K562 (cell line): ENCODE measurements around the gene CFAP221. TPM values are rescaled to one million over a fixed set of nuclear protein-coding genes. Genes with fewer than 3 reads are reported as not detected.

Experiments used
- BRCA1 ChIP-seq, 2 experiments: fragments of 450-650 bp in 1 of 2; sonication (generic) in 1 of 2; formaldehyde crosslinking in 1 of 2; IDR thresholded peaks; 2 replicates each; pipeline versions ENCODE4 v1.5.0 to v1.6.1; 2017 to 2020; ENCODE audit warnings: mild to moderate bottlenecking in 1 of 2, missing genetic modification reagents in 1 of 2
- CBFB ChIP-seq: sonication (generic); formaldehyde crosslinking; IDR thresholded peaks from 2 replicates; pipeline ENCODE4 v1.4.0; 2020; ENCODE audit warnings: mild to moderate bottlenecking, missing genetic modification reagents
- CBX8 ChIP-seq: fragments of 200-600 bp; sonication (generic); IDR thresholded peaks from 2 replicates; pipeline ENCODE4 v1.6.1; 2012; ENCODE audit warnings: borderline replicate concordance, mixed run types, low read depth, mild to moderate bottlenecking, moderate library complexity, mixed read lengths, low read length, control low read depth, inconsistent platforms; ENCODE audit not compliant: poor library complexity, severe bottlenecking; ENCODE audit errors: extremely low read depth
- CEBPB ChIP-seq: fragments of 450-650 bp; IDR thresholded peaks from 2 replicates; pipeline ENCODE4 v1.6.1; 2016; ENCODE audit warnings: missing genetic modification characterization, missing compliant biosample characterization
- GABPB1 ChIP-seq: sonication (generic); formaldehyde crosslinking; IDR thresholded peaks from 2 replicates; pipeline ENCODE4 v1.8.0; 2022; ENCODE audit warnings: mild to moderate bottlenecking, missing genetic modification reagents
- MTF1 ChIP-seq: fragments of 250-450 bp; sonication (Bioruptor Pico); IDR thresholded peaks from 2 replicates; pipeline ENCODE4 v1.9.0; 2021; ENCODE audit warnings: moderate library complexity, mild to moderate bottlenecking, inconsistent platforms, borderline replicate concordance
- NBN ChIP-seq: fragments of 450-650 bp; IDR thresholded peaks from 2 replicates; pipeline ENCODE4 v1.6.1; 2016; ENCODE audit warnings: low read depth, mild to moderate bottlenecking
- SREBF2 ChIP-seq: sonication (generic); formaldehyde crosslinking; IDR thresholded peaks from 2 replicates; pipeline ENCODE4 v1.4.0; 2020; ENCODE audit warnings: mild to moderate bottlenecking, missing genetic modification reagents
- STAT5A ChIP-seq: IDR thresholded peaks from 2 replicates; pipeline ENCODE4 v1.6.1; 2012; ENCODE audit warnings: low read length, inconsistent platforms, borderline replicate concordance
- YY1 ChIP-seq, 3 experiments: IDR thresholded peaks; 2 replicates each; pipeline ENCODE4 v1.6.1; 2011; ENCODE audit warnings: low read length in 2 of 3, mild to moderate bottlenecking in 2 of 3, moderate library complexity in 2 of 3, borderline replicate concordance in 1 of 3, control low read depth in 1 of 3, low read depth in 1 of 3; ENCODE audit not compliant: insufficient read depth in 3 of 3, insufficient replicate concordance in 2 of 3, control insufficient read depth in 1 of 3, insufficient read length in 1 of 3; ENCODE audit errors: extremely low read depth in 1 of 3
- ZKSCAN1 ChIP-seq: fragments of 150-350 bp; IDR thresholded peaks from 2 replicates; pipeline ENCODE4 v1.6.1; 2016; ENCODE audit warnings: low read depth, low read length
- ZNF174 ChIP-seq: fragments of 250-450 bp; sonication (Bioruptor Pico); IDR thresholded peaks from 2 replicates; pipeline ENCODE4 v1.4.0; 2020; ENCODE audit warnings: mild to moderate bottlenecking
- ZNF224 ChIP-seq: sonication (generic); formaldehyde crosslinking; IDR thresholded peaks from 2 replicates; pipeline ENCODE4 v1.8.0; 2022; ENCODE audit warnings: mild to moderate bottlenecking, missing genetic modification reagents
- ZNF431 ChIP-seq: sonication (generic); formaldehyde crosslinking; IDR thresholded peaks from 2 replicates; pipeline ENCODE4 v1.8.0; 2022; ENCODE audit warnings: mild to moderate bottlenecking, missing genetic modification reagents
- ZNF445 ChIP-seq: fragments of 250-450 bp; sonication (Bioruptor Pico); IDR thresholded peaks from 2 replicates; pipeline ENCODE4 v1.4.0; 2020; ENCODE audit warnings: low read depth, mild to moderate bottlenecking, moderate library complexity
- ZNF584 ChIP-seq: fragments of 200-800 bp; sonication (Bioruptor generic); IDR thresholded peaks from 2 replicates; pipeline ENCODE4 v1.6.1; 2016; ENCODE audit warnings: low read depth, mild to moderate bottlenecking, missing genetic modification characterization, missing compliant biosample characterization
- ZNF75A ChIP-seq: fragments of 450-650 bp; formaldehyde crosslinking; IDR thresholded peaks from 2 replicates; pipeline ENCODE4 v1.4.0; 2020; ENCODE audit warnings: mild to moderate bottlenecking
- polyA plus RNA-seq, 8 experiments: library from polyadenylated mRNA; depleted of rRNA in 4 of 8; stranded (reverse) in 5 of 8; unstranded in 3 of 8; fragments of >200 nt; fragmentation: Nextera tagmentation in 2 of 8; fragmentation: Illumina TruSeq in 1 of 8; extraction: Ambion mirVana in 2 of 8; extraction: Trizol in 1 of 8; gene quantifications; 2 replicates each; pipeline versions ENCODE4 v1.2.1 to v1.2.3, GENCODE V29; 2011 to 2014; ENCODE audit warnings: inconsistent platforms in 1 of 8, missing spikeins in 1 of 8
- total RNA-seq, 7 experiments: library from RNA; depleted of rRNA in 6 of 7; stranded (reverse); fragments of >200 nt in 6 of 7; fragmentation: Illumina TruSeq in 2 of 7; extraction: Trizol in 2 of 7; gene quantifications; 2 replicates each; pipeline versions ENCODE4 v1.2.1 to v1.2.3, GENCODE V29; 2011 to 2021; ENCODE audit warnings: low replicate concordance in 1 of 7
- TF ChIP-seq, protein P1 (sequence below), 2 experiments: fragments of 450-650 bp in 1 of 2; sonication (generic) in 1 of 2; formaldehyde crosslinking in 1 of 2; IDR thresholded peaks in 1 of 2; conservative IDR thresholded peaks in 1 of 2; 2 replicates each; pipeline versions ENCODE4 v1.6.1 to v1.8.1; 2016 to 2023; ENCODE audit warnings: mild to moderate bottlenecking in 2 of 2, moderate library complexity in 2 of 2, inconsistent platforms in 1 of 2, missing genetic modification reagents in 1 of 2
- TF ChIP-seq, protein P2 (sequence below): fragments of 250-450 bp; sonication (Bioruptor Pico); IDR thresholded peaks from 2 replicates; pipeline ENCODE4 v1.8.0; 2021; ENCODE audit warnings: mild to moderate bottlenecking, moderate library complexity
- TF ChIP-seq, protein P3 (sequence below): fragments of 150-350 bp; conservative IDR thresholded peaks from 2 replicates; pipeline ENCODE4 v1.6.1; 2014; ENCODE audit warnings: low read length
- TF ChIP-seq, protein P4 (sequence below): fragments of 250-450 bp; sonication (Bioruptor Pico); IDR thresholded peaks from 2 replicates; pipeline ENCODE4 v1.5.0; 2021

The CFAP221 gene
- total and polyA plus RNA-seq, 9 of the 15 experiments (the other 6 are each of a cell fraction or from before 2014, with no cell fraction given) = 0.09 to 1.4 (median 0.65) TPM

DNA sequence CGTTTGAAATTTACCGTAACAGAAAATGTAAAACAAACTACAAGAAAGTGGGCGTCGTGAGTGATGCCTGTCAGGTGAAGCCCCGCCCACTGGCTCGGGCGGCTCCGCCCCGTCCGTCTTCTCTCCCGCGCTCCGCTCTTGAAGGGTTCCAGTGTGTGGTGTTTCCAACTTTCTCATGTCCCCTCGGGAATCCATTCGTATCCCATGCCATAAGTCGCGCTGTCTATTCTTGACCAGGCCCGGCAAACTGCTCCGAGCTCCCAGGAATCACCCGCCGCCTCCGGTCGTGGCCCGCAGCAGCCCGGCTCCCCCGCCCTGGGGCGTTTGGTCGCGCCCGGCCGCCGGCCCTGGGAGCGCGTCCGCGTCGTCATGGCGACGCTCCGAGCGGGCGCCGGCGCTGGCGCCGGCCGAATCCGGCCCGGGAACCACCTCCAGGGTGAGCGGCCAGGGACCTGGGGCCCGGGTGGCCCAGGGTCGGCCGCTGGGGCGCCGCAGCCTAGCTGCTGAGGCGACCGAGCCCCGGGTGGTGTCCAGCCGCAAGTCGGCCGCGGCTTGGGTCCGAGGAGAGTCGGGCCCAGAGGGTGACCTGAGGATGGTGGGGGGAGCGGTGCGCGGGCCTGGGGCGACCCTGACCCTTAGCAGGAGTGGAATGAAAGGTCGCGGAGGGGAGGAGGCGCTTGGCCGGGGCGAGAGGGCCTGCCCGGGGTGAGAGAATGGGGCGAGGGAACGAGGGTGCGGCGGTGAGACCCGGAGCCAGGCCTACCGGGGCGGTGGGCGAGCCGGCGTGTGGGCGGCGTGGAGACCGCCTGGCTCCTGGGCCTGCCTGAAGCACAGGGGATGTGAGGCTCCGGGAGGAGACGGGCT is at the start of gene CFAP221 (continued):
- TF ChIP-seq, protein P1, sequence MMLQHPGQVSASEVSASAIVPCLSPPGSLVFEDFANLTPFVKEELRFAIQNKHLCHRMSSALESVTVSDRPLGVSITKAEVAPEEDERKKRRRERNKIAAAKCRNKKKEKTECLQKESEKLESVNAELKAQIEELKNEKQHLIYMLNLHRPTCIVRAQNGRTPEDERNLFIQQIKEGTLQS (IDR thresholded peaks at IDR 0.05) = peak; percentile 16; the same call in 1 of the 2 replicates
- TF ChIP-seq, protein P1 (CRISPR knock-in tag; conservative IDR thresholded peaks at IDR 0.05) = no peak
- TF ChIP-seq SREBF2 (CRISPR knock-in tag) = no peak
- TF ChIP-seq CBFB = no peak
- no peak for TF ChIP-seq STAT5A
- TF ChIP-seq ZNF584 (CRISPR knock-in tag) = no peak
- no peak for TF ChIP-seq ZNF224
- TF ChIP-seq ZNF174 (CRISPR knock-in tag) = no peak
- TF ChIP-seq NBN = no peak
- TF ChIP-seq GABPB1 (CRISPR knock-in tag) = no peak
- no peak for TF ChIP-seq BRCA1 (IDR thresholded peaks at IDR 0.05)
- no peak for TF ChIP-seq BRCA1 (CRISPR knock-in tag; IDR thresholded peaks at IDR 0.05)
- no peak for TF ChIP-seq MTF1
- no peak for TF ChIP-seq ZNF431 (CRISPR knock-in tag)
- no peak for TF ChIP-seq ZKSCAN1
- no peak for TF ChIP-seq ZNF75A (CRISPR knock-in tag)
- TF ChIP-seq ZNF445 (CRISPR knock-in tag) = no peak
- TF ChIP-seq, protein P2, sequence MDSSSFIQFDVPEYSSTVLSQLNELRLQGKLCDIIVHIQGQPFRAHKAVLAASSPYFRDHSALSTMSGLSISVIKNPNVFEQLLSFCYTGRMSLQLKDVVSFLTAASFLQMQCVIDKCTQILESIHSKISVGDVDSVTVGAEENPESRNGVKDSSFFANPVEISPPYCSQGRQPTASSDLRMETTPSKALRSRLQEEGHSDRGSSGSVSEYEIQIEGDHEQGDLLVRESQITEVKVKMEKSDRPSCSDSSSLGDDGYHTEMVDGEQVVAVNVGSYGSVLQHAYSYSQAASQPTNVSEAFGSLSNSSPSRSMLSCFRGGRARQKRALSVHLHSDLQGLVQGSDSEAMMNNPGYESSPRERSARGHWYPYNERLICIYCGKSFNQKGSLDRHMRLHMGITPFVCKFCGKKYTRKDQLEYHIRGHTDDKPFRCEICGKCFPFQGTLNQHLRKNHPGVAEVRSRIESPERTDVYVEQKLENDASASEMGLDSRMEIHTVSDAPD = no peak
- TF ChIP-seq CEBPB (tag) = no peak
- TF ChIP-seq, protein P3, sequence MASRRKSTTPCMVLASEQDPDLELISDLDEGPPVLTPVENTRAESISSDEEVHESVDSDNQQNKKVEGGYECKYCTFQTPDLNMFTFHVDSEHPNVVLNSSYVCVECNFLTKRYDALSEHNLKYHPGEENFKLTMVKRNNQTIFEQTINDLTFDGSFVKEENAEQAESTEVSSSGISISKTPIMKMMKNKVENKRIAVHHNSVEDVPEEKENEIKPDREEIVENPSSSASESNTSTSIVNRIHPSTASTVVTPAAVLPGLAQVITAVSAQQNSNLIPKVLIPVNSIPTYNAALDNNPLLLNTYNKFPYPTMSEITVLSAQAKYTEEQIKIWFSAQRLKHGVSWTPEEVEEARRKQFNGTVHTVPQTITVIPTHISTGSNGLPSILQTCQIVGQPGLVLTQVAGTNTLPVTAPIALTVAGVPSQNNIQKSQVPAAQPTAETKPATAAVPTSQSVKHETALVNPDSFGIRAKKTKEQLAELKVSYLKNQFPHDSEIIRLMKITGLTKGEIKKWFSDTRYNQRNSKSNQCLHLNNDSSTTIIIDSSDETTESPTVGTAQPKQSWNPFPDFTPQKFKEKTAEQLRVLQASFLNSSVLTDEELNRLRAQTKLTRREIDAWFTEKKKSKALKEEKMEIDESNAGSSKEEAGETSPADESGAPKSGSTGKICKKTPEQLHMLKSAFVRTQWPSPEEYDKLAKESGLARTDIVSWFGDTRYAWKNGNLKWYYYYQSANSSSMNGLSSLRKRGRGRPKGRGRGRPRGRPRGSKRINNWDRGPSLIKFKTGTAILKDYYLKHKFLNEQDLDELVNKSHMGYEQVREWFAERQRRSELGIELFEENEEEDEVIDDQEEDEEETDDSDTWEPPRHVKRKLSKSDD = no peak
- TF ChIP-seq CBX8 = no peak
- TF ChIP-seq YY1 (IDR thresholded peaks at IDR 0.05; ENCODE audit: borderline replicate concordance in 1 of 3, control insufficient read depth in 1 of 3, extremely low read depth in 1 of 3, insufficient read depth in 3 of 3, insufficient read length in 1 of 3, insufficient replicate concordance in 2 of 3, low read depth in 1 of 3, low read length in 2 of 3) = peak in 2 of 3 experiments; percentile 69 to 73
- TF ChIP-seq, protein P4, sequence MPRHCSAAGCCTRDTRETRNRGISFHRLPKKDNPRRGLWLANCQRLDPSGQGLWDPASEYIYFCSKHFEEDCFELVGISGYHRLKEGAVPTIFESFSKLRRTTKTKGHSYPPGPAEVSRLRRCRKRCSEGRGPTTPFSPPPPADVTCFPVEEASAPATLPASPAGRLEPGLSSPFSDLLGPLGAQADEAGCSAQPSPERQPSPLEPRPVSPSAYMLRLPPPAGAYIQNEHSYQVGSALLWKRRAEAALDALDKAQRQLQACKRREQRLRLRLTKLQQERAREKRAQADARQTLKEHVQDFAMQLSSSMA (CRISPR knock-in tag) = no peak
